ENCODE results near the gene SIRT7. TPM values are rescaled to one million over a fixed set of nuclear protein-coding genes. Genes with fewer than 3 reads are reported as not detected.

Gene SIRT7
- total RNA-seq, 2 experiments from 2014 or later: 29.3 to 31.8 TPM

DNA sequence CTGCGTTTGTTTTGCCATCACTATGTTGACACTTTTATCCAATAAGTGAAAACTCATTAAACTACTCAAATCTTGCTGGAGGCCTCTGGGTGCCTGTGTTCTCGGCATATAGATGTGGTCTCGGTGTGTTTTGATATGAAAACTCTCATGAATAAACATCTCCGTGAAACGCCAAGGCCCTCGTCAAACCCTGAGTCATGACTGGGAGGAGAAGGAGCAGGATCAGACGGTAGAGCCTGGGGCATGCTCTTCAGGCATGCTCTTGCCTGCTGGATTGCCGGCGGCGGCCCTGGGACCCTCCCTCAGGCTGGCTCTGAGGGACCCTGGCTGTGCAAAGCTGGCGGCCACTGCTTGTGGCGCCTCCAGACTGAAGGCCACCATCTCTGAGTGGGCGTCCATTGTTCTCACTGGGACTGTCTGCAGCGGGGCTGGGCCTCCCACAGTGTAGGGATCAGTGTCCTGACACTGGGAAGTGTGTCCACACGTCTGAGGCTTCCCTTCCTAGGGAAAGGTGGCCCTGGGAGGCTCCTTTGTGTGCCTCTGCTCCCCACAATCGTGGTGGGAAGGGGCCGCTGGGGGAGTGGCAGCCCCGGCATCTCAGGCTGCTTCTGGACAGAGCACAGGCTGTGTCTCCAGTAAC is 17.7 kb downstream of the SIRT7 start:
- no peak overlapping the region for H3K4me3 Mint-ChIP-seq
- H3K36me3 Mint-ChIP-seq (ENCODE audit: low read depth): peaks cover 39% of the 10 kb centered on the region
- ATAC-seq (no peak), DNase-seq (no peak)
- no peak overlapping the region for H3K27ac Mint-ChIP-seq
- POLR2A ChIA-PET: no interaction called here
- CTCF ChIA-PET: interaction anchor here (0.6 kb wide), 1 partner anchor 14 kb away, joined by 3 read pairs; no protein-coding TSS in a partner anchor
- intact Hi-C loops (cut with DNase I, micrococcal nuclease): no loop called here
- peaks cover 5% of the 10 kb centered on the region for H3K4me1 Mint-ChIP-seq
- no peaks in the 10 kb centered on the region for H3K9me3 Mint-ChIP-seq (ENCODE audit: low read depth)
- H3K27me3 Mint-ChIP-seq: peaks cover 5% of the 10 kb centered on the region

DNA sequence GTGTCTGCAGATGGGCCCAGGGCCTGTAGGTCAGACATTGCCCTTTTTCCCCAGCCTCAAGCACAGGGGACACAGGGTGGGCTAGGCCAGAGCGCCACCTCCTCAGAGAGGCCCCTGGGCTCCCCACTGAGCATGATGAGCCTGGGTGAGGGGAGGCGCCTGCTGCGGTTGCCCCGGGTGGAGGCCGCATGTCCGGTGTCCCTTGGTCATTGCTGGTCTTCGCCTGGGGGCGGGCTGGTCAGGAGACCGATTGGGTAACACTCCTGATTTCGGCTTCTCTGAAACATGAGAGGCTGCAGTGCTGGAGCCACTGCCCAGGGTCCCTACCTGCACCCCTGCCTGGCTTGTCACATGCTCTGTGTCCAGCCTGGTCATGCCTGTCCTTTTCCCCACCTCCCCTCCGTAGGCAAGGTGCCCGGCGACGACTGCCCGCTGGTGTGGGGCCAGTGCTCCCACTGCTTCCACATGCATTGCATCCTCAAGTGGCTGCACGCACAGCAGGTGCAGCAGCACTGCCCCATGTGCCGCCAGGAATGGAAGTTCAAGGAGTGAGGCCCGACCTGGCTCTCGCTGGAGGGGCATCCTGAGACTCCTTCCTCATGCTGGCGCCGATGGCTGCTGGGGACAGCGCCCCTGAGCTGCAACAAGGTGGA is 18.3 kb downstream of the SIRT7 start:
- Mint-ChIP-seq H3K27me3 (peaks cover 5% of the 10 kb centered on the region), H3K9me3 (ENCODE audit: low read depth) (no peaks in the 10 kb centered on the region), H3K4me1 (peaks cover 5% of the 10 kb centered on the region), H3K27ac (no peak overlapping the region), H3K36me3 (ENCODE audit: low read depth) (peaks cover 43% of the 10 kb centered on the region), H3K4me3 (no peak overlapping the region)
- intact Hi-C loops (cut with DNase I, micrococcal nuclease): no loop called here
- ATAC-seq (no peak), DNase-seq (no peak)
- ChIA-PET CTCF (interaction anchor here (0.6 kb wide), 1 partner anchor 13 kb away, joined by 3 read pairs; no protein-coding TSS in a partner anchor), POLR2A (no interaction called here)

DNA sequence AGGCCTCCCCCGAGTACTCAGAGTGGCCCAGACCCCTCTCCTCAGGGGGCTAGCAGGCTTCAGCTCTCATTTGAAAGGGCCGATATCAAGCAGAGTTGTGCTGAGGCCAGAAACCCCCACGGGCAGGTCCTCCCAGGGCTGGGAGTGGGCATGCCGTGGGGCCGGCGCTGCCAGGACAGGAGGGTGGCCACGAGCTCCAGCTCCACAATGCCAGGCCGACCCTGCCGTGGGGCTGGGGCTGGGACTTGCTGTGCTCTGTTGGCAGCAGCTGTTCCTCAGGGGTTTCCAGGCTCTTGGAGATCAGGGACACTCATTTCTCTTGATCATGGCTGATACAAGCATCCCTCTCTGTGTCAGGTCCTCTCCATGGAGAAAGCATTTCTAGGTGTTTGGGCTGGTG is 19.1 kb downstream of the SIRT7 start:
- H3K4me3 Mint-ChIP-seq: no peak overlapping the region
- H3K27ac Mint-ChIP-seq: no peak overlapping the region
- ChIA-PET POLR2A (no interaction called here), CTCF (no interaction called here)
- no peaks in the 10 kb centered on the region for H3K9me3 Mint-ChIP-seq (ENCODE audit: low read depth)
- peaks cover 5% of the 10 kb centered on the region for H3K4me1 Mint-ChIP-seq
- intact Hi-C loops (cut with DNase I, micrococcal nuclease): no loop called here
- ATAC-seq: no peak
- DNase-seq: no peak
- peaks cover 47% of the 10 kb centered on the region for H3K36me3 Mint-ChIP-seq (ENCODE audit: low read depth)
- peaks cover 5% of the 10 kb centered on the region for H3K27me3 Mint-ChIP-seq

DNA sequence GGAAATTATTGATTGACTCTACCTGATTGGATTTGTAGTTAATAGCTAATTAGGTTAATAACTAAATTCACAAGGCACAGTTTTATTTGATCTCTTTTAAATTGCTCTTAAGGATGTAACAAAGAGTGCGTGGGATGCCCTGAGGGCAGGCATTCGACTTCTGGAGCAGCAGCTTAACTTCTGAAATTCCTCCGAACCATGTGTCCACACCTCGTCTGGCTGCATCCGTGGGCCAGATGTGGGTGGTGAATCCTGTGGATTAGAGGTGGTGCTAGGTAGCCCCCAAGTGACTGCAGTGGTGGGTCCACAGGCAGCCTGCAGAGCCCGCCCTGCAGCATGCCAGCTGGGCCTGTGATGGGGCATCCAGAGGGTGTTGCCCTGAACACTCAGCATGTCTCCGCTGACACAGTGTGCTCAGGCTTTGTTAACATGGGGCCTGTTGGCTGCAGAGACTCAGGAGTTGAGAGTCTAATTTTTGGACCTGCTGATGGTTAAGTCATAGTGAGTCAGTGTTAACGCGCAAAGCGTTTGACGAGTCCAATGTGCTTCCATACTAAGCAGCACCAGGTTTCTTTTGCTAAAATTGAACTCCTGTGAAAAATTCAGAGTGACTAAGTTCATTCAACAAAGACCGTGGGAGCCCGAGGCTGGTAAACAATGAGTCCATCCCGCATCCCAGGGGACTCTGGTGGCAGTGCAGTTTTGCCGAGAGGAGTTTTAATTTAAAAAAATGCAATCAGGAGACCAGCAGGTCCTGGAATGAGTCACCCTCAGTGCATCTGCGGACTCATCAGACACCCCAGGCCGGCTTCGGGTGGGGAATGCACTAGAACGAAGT is 19.7 kb downstream of the SIRT7 start:
- Mint-ChIP-seq H3K4me3 (no peak overlapping the region), H3K27ac (no peak overlapping the region), H3K9me3 (ENCODE audit: low read depth) (no peaks in the 10 kb centered on the region), H3K27me3 (peaks cover 5% of the 10 kb centered on the region), H3K36me3 (ENCODE audit: low read depth) (peaks cover 50% of the 10 kb centered on the region), H3K4me1 (peaks cover 8% of the 10 kb centered on the region)
- intact Hi-C loops (cut with DNase I, micrococcal nuclease): no loop called here
- ChIA-PET CTCF (no interaction called here), POLR2A (no interaction called here)
- DNase-seq (no peak), ATAC-seq (no peak)

DNA sequence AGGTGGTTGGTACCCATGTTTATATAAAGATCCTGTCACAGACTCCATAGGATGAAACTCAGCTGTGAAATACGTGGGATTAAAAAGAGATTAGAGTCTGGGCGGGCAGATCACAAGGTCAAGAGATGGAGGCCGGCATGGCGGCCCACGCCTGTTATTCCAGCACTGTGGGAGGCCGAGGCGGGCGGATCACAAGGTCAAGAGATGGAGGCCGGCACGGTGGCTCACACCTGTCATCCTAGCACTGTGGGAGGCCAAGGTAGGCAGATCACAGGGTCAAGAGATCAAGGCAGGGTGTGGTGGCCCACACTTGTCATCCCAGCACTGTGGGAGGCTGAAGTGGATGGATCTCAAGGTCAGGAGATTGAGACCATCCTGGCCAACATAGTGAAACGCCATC is 22.6 kb downstream of the SIRT7 start:
- no peak for ATAC-seq
- no peak overlapping the region for H3K4me3 Mint-ChIP-seq
- H3K27me3 Mint-ChIP-seq: no peaks in the 10 kb centered on the region
- no peaks in the 10 kb centered on the region for H3K9me3 Mint-ChIP-seq (ENCODE audit: low read depth)
- intact Hi-C loops (cut with DNase I, micrococcal nuclease): no loop called here
- peaks cover 54% of the 10 kb centered on the region for H3K36me3 Mint-ChIP-seq (ENCODE audit: low read depth)
- CTCF ChIA-PET: no interaction called here
- POLR2A ChIA-PET: no interaction called here
- DNase-seq: no peak
- no peak overlapping the region for H3K27ac Mint-ChIP-seq
- peaks cover 10% of the 10 kb centered on the region for H3K4me1 Mint-ChIP-seq

DNA sequence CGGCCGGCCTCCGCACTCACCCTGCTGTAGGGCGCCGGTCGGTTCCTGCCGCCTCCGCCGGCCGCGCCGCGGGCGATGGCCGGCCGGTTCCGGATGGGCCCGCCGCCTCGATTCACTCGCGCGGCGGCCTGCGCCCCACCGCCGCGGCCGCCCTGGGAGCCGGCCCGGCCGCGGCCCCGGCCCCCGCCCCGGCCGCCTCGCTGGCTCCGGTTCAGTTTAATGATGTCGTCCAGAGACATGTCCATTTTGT is 26.7 kb downstream of the SIRT7 start:
- Mint-ChIP-seq H3K27me3 (no peaks in the 10 kb centered on the region), H3K4me1 (peaks cover 32% of the 10 kb centered on the region), H3K27ac (peak overlapping the region; percentile 99), H3K36me3 (ENCODE audit: low read depth) (peaks cover 58% of the 10 kb centered on the region), H3K4me3 (peak overlapping the region; percentile 93), H3K9me3 (ENCODE audit: low read depth) (no peaks in the 10 kb centered on the region)
- DNase-seq: no peak
- ChIA-PET POLR2A (interaction anchor here (0.7 kb wide), 1 partner anchor 20 kb away, joined by 3 read pairs; the partner anchor contains the start of gene PCYT2), CTCF (interaction anchor here (0.7 kb wide), 1 partner anchor 21 kb away, joined by 3 read pairs; no protein-coding TSS in a partner anchor)
- intact Hi-C loops (cut with DNase I, micrococcal nuclease): loop anchor here (1.0 to 5.0 kb wide), 16 partner anchors 20 to 567 kb away; partner anchors contain the start of genes ARHGDIA (in 2 of the 2), P4HB (in 2 of the 2), ASPSCR1 (in 1 of the 2) and CCDC137 (in 1 of the 2)
- peak; percentile 2 for ATAC-seq

DNA sequence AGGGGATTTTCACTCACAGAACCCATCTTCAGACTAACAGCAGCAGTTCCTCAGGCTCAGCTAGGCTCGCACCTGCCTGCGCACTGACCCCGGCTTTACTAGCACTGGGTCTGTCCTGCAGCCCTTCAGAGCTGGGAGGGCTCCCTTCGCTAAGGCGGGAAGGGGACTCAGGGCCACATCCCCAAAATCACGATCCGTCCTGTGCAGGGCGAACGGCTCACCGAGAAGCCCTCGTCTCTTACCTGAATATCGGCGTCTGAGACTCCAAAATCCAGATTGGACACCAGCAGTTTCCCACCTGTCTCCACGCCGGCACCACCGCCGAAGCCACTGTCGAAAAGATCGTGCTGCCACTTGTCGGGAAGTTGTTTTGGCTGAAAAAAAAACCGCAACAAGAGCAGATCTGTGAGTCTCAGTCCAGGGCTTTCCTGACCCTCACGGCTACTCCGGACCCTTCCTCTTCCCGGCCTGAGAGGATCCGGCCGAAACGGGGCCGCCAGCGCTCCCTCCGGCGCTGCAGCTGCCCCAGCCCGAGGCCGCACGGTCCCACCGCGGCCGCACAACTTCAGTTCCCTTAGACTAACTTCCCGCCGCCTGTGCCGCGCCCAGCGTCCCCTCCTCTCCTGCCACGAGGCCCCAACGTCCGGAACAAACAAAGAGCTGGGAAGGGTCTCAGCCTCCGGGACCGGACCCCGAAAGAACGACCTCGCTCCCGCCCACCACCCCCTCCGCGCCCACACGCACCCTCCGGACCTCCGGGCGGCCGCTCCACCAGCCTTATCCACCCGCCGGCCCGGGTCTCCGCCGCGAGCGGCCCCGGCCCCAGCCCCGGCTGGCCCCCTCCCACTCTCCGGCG is 27.3 kb downstream of the SIRT7 start:
- Mint-ChIP-seq H3K36me3 (ENCODE audit: low read depth) (peaks cover 59% of the 10 kb centered on the region), H3K9me3 (ENCODE audit: low read depth) (no peaks in the 10 kb centered on the region), H3K27ac (peak overlapping the region; percentile 93), H3K4me3 (peak overlapping the region; percentile 85), H3K27me3 (no peaks in the 10 kb centered on the region), H3K4me1 (peaks cover 32% of the 10 kb centered on the region)
- DNase-seq (peak; percentile 51), ATAC-seq (no peak)
- ChIA-PET CTCF (no interaction called here), POLR2A (no interaction called here)
- intact Hi-C loops (cut with DNase I, micrococcal nuclease): loop anchor here (1.0 to 5.0 kb wide), 16 partner anchors 19 to 568 kb away; partner anchors contain the start of genes ARHGDIA (in 2 of the 2), P4HB (in 2 of the 2), ASPSCR1 (in 1 of the 2) and CCDC137 (in 1 of the 2)

DNA sequence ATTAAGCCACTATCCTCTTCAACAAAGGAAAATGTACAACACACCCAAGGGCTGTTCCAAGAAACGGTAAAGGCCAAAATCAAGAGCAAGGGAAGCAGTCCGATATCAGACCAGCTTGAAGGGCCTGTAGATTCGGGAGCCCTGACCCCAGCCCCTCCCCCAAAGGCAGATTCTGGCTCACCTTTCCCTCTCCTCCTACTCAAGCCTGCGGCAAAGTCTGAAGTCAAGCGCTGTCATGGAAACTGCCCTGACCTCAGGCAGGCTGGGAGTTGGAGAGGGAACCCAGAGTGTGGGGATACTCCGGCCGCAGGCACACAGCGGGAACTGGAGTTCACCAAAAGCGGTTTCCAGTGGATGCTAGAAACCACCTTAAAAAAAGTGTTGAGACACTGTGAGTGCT is 28.4 kb downstream of the SIRT7 start:
- DNase-seq: no peak
- H3K9me3 Mint-ChIP-seq (ENCODE audit: low read depth): no peaks in the 10 kb centered on the region
- intact Hi-C loops (cut with DNase I, micrococcal nuclease): loop anchor here (2.0 to 5.0 kb wide), 2 partner anchors 38 to 187 kb away; partner anchors contain the start of genes MAFG (in 1 of the 2) and MRPL12 (in 1 of the 2)
- ChIA-PET POLR2A (no interaction called here), CTCF (no interaction called here)
- no peaks in the 10 kb centered on the region for H3K27me3 Mint-ChIP-seq
- H3K27ac Mint-ChIP-seq: peak overlapping the region; percentile 93
- no peak for ATAC-seq
- H3K4me3 Mint-ChIP-seq: peak overlapping the region; percentile 85
- peaks cover 61% of the 10 kb centered on the region for H3K36me3 Mint-ChIP-seq (ENCODE audit: low read depth)
- H3K4me1 Mint-ChIP-seq: peaks cover 32% of the 10 kb centered on the region

DNA sequence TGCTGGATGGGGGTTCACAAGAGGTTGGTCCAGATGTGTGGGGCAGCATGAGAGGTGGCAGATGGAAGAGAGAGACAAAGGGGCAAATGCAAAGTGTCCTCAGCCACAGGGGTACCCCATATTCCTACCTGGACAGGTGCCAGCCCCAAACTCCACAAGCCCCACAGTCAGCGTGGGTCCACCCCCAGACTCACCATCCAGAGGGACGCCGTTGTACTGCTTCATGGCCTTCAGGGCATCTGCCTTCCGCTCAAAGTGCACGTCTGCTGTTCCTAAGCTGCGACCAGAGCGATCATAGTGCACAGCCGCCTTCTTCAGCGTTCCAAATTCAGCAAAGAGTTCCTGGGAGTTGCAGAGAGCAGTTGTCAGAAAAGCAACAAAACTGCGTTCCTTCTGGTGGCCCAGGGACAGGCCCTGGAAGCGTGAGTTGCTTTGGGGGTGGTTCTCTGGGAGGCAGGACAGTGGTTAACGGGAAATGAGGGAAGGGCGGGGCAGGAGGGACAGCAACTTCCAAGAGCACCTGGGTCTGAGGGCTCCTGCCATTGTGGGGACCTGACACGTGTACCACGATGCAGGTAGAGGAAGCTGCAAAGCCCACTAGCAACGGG is 28.9 kb downstream of the SIRT7 start:
- Mint-ChIP-seq H3K4me3 (peak overlapping the region; percentile 85), H3K27me3 (no peaks in the 10 kb centered on the region), H3K27ac (peak overlapping the region; percentile 70), H3K4me1 (peaks cover 32% of the 10 kb centered on the region), H3K9me3 (ENCODE audit: low read depth) (no peaks in the 10 kb centered on the region), H3K36me3 (ENCODE audit: low read depth) (peaks cover 62% of the 10 kb centered on the region)
- intact Hi-C loops (cut with DNase I, micrococcal nuclease): no loop called here
- ChIA-PET CTCF (no interaction called here), POLR2A (no interaction called here)
- no peak for ATAC-seq
- DNase-seq: no peak

DNA sequence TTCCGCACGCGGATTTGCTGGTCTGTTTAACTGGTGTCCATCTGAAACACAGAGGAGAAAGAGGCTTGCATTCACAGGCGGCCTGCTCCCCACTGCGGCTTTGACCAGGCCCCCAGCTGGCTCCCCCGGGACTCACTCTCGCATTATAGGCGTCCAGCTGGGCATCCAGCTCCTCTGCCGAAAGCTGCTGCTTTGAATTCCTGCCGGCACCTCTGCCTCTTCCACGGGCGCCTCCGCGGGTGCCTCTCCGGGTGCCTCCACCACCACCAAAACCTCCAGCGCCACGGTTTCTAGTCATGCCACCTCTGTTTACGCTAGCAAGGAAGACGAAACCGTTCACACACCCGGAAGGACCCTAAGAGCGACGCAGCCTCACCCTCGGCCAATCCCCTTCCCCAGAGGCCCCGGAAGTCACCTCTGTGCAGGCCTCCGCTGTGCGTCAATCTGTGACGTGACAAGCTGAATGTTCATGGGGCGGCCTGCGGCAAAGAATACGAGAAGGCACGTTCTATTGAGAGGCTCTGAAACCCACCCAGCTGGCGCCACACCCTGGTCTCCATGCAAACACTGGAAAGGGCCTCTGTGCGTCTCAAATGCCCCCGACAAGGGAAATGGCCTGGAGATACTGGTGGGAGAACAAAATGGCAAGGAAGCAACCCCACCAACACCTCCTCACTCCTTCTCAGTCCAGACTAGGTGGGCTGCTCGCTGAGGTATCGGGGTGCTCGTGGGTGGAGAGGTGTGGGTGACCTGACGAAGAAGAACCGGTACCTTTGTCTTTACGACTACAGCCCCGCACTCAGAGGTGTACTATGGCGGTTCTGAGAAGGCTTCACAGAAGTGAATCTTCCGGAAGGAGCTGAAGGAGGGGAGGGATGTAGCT is 29.6 kb downstream of the SIRT7 start:
- CTCF ChIA-PET: interaction anchor here (0.5 to 0.9 kb wide), 2 partner anchors 347 to 367 kb away, joined by 3 read pairs; no protein-coding TSS in a partner anchor
- Mint-ChIP-seq H3K27ac (peak overlapping the region; percentile 33), H3K36me3 (ENCODE audit: low read depth) (peaks cover 61% of the 10 kb centered on the region), H3K9me3 (ENCODE audit: low read depth) (no peaks in the 10 kb centered on the region), H3K4me3 (peak overlapping the region; percentile 85), H3K27me3 (no peaks in the 10 kb centered on the region), H3K4me1 (peaks cover 29% of the 10 kb centered on the region)
- DNase-seq (no peak), ATAC-seq (no peak)
- POLR2A ChIA-PET: no interaction called here
- intact Hi-C loops (cut with DNase I, micrococcal nuclease): no loop called here

Data from activated CD4-positive, alpha-beta T cell treated with anti-CD3 and anti-CD28 coated beads for 36 hours (primary cell).